Smooth muscle cell of the pulmonary artery (primary cell): ENCODE results near the gene VASH2. TPM values are rescaled to one million over a fixed set of nuclear protein-coding genes. Genes with fewer than 3 reads are reported as not detected.

ENCODE experiments used
- total RNA-seq: library from RNA; depleted of rRNA; stranded (reverse); fragments of >200 nt; gene quantifications from 2 replicates; pipeline ENCODE4 v1.2.3, GENCODE V29; 2014

Gene VASH2
- total RNA-seq = 0.03 and 0.26 TPM in 2 replicates

GRCh38 chr1:212950243-212951125 lies at the start of gene VASH2:
VASH2 (plus strand) TSS chr1:212950541; CDS start chr1:212951543, 1,002 bp downstream.

GRCh38 chr1:213015099-213016050 lies 65.0 kb downstream of the VASH2 start, which contains the start of gene ANGEL2:
ANGEL2 (minus strand) TSS chr1:213015867; CDS start chr1:213015671, 196 bp downstream.

Other genes starting within 250 kb of the VASH2 start
- 21.3 and 34.3 TPM in 2 replicates for gene NSL1, start 158.8 kb upstream of the VASH2 start, total RNA-seq
- gene TATDN3, start 158.6 kb upstream of the VASH2 start, total RNA-seq = 11.0 and 13.9 TPM in 2 replicates
- not detected in 2 replicates for gene SPATA45, start 102.9 kb upstream of the VASH2 start, total RNA-seq
- 5.7 and 7.9 TPM in 2 replicates for gene FLVCR1, start 92.3 kb upstream of the VASH2 start, total RNA-seq
- gene ANGEL2, start 65.3 kb downstream of the VASH2 start, total RNA-seq = 41.1 and 43.9 TPM in 2 replicates
- gene RPS6KC1, start 100.7 kb downstream of the VASH2 start, total RNA-seq = 32.3 and 38.0 TPM in 2 replicates